Transverse colon (tissue), 4 donors: Measurements from ENCODE around the gene KIF2C. TPM values are rescaled to one million over a fixed set of nuclear protein-coding genes. Genes with fewer than 3 reads are reported as not detected.

Experiments
- DNase-seq: peaks from one replicate; pipeline ENCODE4 v3.0.0-alpha.2; 2019
- H3K27ac ChIP-seq, 4 donors: fragments of 200-600 bp; sonication (generic); 2 replicates each; pipeline ENCODE4 v1.5.1; 2016 to 2018; ENCODE audit warnings: inconsistent platforms in 4 of 4
- H3K27me3 ChIP-seq: fragments of 200-600 bp; sonication (generic); 2 replicates; pipeline ENCODE4 v1.5.1; 2017; ENCODE audit warnings: inconsistent platforms
- H3K36me3 ChIP-seq, 4 donors: fragments of 200-600 bp; sonication (generic); 2 replicates each; pipeline ENCODE4 v1.5.1; 2017 to 2019; ENCODE audit warnings: inconsistent platforms in 4 of 4
- H3K4me1 ChIP-seq, 4 donors: fragments of 200-600 bp; sonication (generic); 2 replicates each; pipeline ENCODE4 v1.5.1; 2017 to 2020; ENCODE audit warnings: inconsistent platforms in 4 of 4
- H3K4me3 ChIP-seq, 4 donors: fragments of 200-600 bp; sonication (generic); 1 replicate in 1 of 4; 2 replicates in 3 of 4; pipeline versions ENCODE4 v1.5.1 to v1.6.1; 2017 to 2019; ENCODE audit warnings: inconsistent platforms in 4 of 4
- H3K9me3 ChIP-seq, 2 donors: fragments of 200-600 bp; sonication (generic); 2 replicates each; pipeline ENCODE4 v1.5.1; 2017 to 2019; ENCODE audit warnings: inconsistent platforms in 2 of 2
- CTCF ChIP-seq, 5 experiments: fragments of 200-600 bp in 3 of 5; fragments of 450-650 bp in 2 of 5; sonication (generic) in 3 of 5; IDR thresholded peaks; 1 replicate in 2 of 5; 2 replicates in 3 of 5; pipeline ENCODE4 v1.5.1; 2016 to 2017; ENCODE audit warnings: antibody characterized with exemption in 5 of 5, inconsistent platforms in 3 of 5, mild to moderate bottlenecking in 2 of 5, moderate library complexity in 1 of 5
- EP300 ChIP-seq: sonication (generic); formaldehyde crosslinking; IDR thresholded peaks from one replicate; pipeline ENCODE4 v1.6.1; 2017; ENCODE audit warnings: antibody characterized with exemption, low read depth
- POLR2A ChIP-seq: fragments of 450-650 bp; IDR thresholded peaks from one replicate; pipeline ENCODE4 v1.6.1; 2016; ENCODE audit warnings: antibody characterized with exemption, mild to moderate bottlenecking, moderate library complexity
- POLR2AphosphoS5 ChIP-seq, 3 donors: sonication (generic); formaldehyde crosslinking; IDR thresholded peaks; one replicate each; pipeline ENCODE4 v1.6.1; 2016; ENCODE audit warnings: antibody characterized with exemption in 3 of 3
- WGBS, 2 donors: methylation state at CpG; one replicate each; pipeline ENCODE4 v1.1.5; 2018; ENCODE audit warnings: low coverage in 1 of 2; 5-methylcytosine and 5-hydroxymethylcytosine counted together
- in situ Hi-C, 4 donors: fragments of 200-750 bp; cut with MboI; loops; one replicate each; pipeline versions ENCODE4 v1.15.0 to v1.15.1; 2017; ENCODE audit warnings: low sequenced_read_pairs in 3 of 4, low pct_ligation_motif_present in 1 of 4, low pct_unique_long_range_greater_than_20kb in 1 of 4
- intact Hi-C: fragments of 100-400 bp; cut with DNase I; formaldehyde crosslinking; loops from one replicate; pipeline ENCODE4 v1.15.1; 2023; ENCODE audit warnings: low total_unique reads
- total RNA-seq, 4 donors: library from RNA; depleted of rRNA; stranded (reverse); fragments of >200 nt; gene quantifications; one replicate each; pipeline ENCODE4 v1.1.0, GENCODE V29; 2016

KIF2C gene
- total RNA-seq, 4 donors from 2014 or later: 0.95 to 8.0 (median 1.9) TPM; not detected in 1

- intact Hi-C loops (loop anchor here (2.0 kb wide), 1 partner anchor 67 kb away; the partner anchor contains the start of gene KIF2C), in situ Hi-C loops (no loop called here)
- DNase-seq: peak; percentile 8
- TF ChIP-seq EP300 (no peak), CTCF (IDR thresholded peaks at IDR 0.05) (no peak), POLR2AphosphoS5 (IDR thresholded peaks at IDR 0.05) (no peak), POLR2A (no peak)
- H3K4me3 ChIP-seq: no peak overlapping the region
- peaks cover 43 to 65% (median 53%) of the 10 kb centered on the region in 4 donors for H3K4me1 ChIP-seq
- H3K36me3 ChIP-seq: peaks cover 0 to 6% (median 0%) of the 10 kb centered on the region in 4 donors
- 97% methylated on average over 69 of the region's 70 CpGs; no CpG with 5 or more reads in 1 of the 2 donors for WGBS, 2 donors
- no peaks in the 10 kb centered on the region for H3K27me3 ChIP-seq
- no peaks in the 10 kb centered on the region for H3K9me3 ChIP-seq
- peak overlapping the region; percentile 92 to 96 (median 94) for H3K27ac ChIP-seq
These were observed 66.5 kb downstream of the KIF2C start for GRCh38 chr1:44806025-44806703.

DNA sequence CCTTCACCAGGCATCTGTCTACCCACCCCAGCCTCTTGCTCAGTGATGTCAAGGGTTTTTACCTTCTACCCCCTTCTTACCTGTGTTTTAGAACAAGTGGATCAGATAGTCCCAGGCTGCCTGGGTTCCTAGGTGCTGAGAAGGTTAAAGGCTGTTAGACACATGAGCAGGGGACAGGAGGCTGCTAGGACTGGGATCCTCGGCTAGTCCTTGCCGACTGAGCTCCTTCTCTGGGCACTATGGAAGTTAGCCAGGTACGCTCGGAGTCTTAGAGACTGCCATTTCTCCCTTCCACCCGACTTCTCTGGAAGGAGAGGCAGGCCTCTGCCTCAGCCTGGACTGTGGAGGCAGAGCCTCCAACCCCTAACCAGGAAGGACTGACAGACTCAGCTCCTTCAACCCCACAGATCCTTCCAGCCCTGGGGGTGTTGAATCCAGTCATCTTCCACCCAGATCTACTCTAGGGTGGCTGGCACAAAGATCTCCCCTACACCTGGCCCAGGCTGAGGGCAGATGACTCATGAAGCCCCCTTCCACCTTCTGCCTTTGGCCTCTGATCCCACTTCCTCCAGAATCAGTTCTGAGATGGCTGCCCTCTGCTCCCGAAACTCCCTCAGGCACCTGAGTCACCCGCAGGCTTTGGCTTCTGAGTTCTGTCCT is 67.2 kb downstream of the KIF2C start, which contains the start of gene DYNLT4:
DYNLT4 (minus strand) TSS at position 648 of the 660 bp plus-strand sequence. CDS start 683 bp downstream, outside the sequence.
- Histone ChIP-seq H3K4me3 (peak within 1 kb of the TSS in 1 of 4 donors; percentile 26), H3K9me3 (no peaks in the 10 kb centered on the region), H3K4me1 (peaks cover 43 to 61% (median 50%) of the 10 kb centered on the region in 4 donors), H3K36me3 (peaks cover 0 to 6% (median 0%) of the 10 kb centered on the region in 4 donors), H3K27ac (peak within 1 kb of the TSS; percentile 92 to 96 (median 94)), H3K27me3 (no peaks in the 10 kb centered on the region)
- peak in 1 of 3 donors; percentile 69 for TF ChIP-seq POLR2AphosphoS5 (IDR thresholded peaks at IDR 0.05)
- TF ChIP-seq EP300: no peak
- peak; percentile 77 for TF ChIP-seq POLR2A
- intact Hi-C loops (loop anchor here (2.0 kb wide), 1 partner anchor 68 kb away; the partner anchor contains the start of gene KIF2C), in situ Hi-C loops (no loop called here)
- no peak for DNase-seq
- WGBS, 2 donors: 30 to 69% methylated on average over 2 to 7 of the region's 7 CpGs

- WGBS, 2 donors: 1% methylated on average over 16 of the region's 16 CpGs; no CpG with 5 or more reads in 1 of the 2 donors
- TF ChIP-seq CTCF (IDR thresholded peaks at IDR 0.05): peak in 1 of 5 experiments; percentile 3
- peak; percentile 60 for TF ChIP-seq POLR2A
- peak; percentile 73 to 89 (median 78) for TF ChIP-seq POLR2AphosphoS5 (IDR thresholded peaks at IDR 0.05)
- TF ChIP-seq EP300: peak; percentile 83
- Histone ChIP-seq H3K4me1 (peaks cover 39 to 59% (median 50%) of the 10 kb centered on the region in 4 donors), H3K27ac (peak overlapping the region; percentile 92 to 96 (median 94)), H3K36me3 (peaks cover 0 to 6% (median 0%) of the 10 kb centered on the region in 4 donors), H3K4me3 (no peak overlapping the region), H3K9me3 (no peaks in the 10 kb centered on the region), H3K27me3 (no peaks in the 10 kb centered on the region)
- peak; percentile 97 for DNase-seq
- intact Hi-C loops: loop anchor here (2.0 kb wide), 1 partner anchor 69 kb away; the partner anchor contains the start of gene KIF2C
- in situ Hi-C loops: no loop called here
These were observed 67.9 kb downstream of the KIF2C start for GRCh38 chr1:44807364-44808062.

- H3K27me3 ChIP-seq: no peaks in the 10 kb centered on the region
- peak within 1 kb of the TSS; percentile 92 to 96 (median 94) for H3K27ac ChIP-seq
- TF ChIP-seq POLR2A: no peak
- no peak for TF ChIP-seq CTCF (IDR thresholded peaks at IDR 0.05)
- no peak for TF ChIP-seq POLR2AphosphoS5 (IDR thresholded peaks at IDR 0.05)
- peaks cover 39 to 64% (median 52%) of the 10 kb centered on the region in 4 donors for H3K4me1 ChIP-seq
- DNase-seq: peak; percentile 64
- H3K9me3 ChIP-seq: no peaks in the 10 kb centered on the region
- WGBS, 2 donors: 47% methylated on average over 22 of the region's 23 CpGs; no CpG with 5 or more reads in 1 of the 2 donors
- in situ Hi-C loops: no loop called here
- intact Hi-C loops: no loop called here
- H3K4me3 ChIP-seq: peak within 1 kb of the TSS in 3 of 4 donors; percentile 3 to 26 (median 4)
- peaks cover 0 to 6% (median 0%) of the 10 kb centered on the region in 4 donors for H3K36me3 ChIP-seq
These were observed 68.7 kb downstream of the KIF2C start, which contains the start of gene BTBD19 for GRCh38 chr1:44808063-44808937. Gene BTBD19 (plus strand): TSS chr1:44808523. CDS start chr1:44808821, 298 bp downstream.
